ENCODE results near the gene SOX5.

Gene SOX5

GRCh38 chr12:23596568-23596967 is 352.9 kb downstream of the SOX5 start:
- no peak for DNase-seq (ENCODE audit: low spot score)

GRCh38 chr12:23587833-23588559 is 361.5 kb downstream of the SOX5 start:
- DNase-seq (ENCODE audit: low spot score) = no peak

GRCh38 chr12:23585782-23586163 is 363.7 kb downstream of the SOX5 start:
- no peak for DNase-seq (ENCODE audit: low spot score)

GRCh38 chr12:23585156-23585781 is 364.2 kb downstream of the SOX5 start:
- no peak for DNase-seq (ENCODE audit: low spot score)

GRCh38 chr12:23581913-23582312 is 367.6 kb downstream of the SOX5 start:
- no peak for DNase-seq (ENCODE audit: low spot score)

GRCh38 chr12:23579257-23579656 is 370.2 kb downstream of the SOX5 start:
- DNase-seq (ENCODE audit: low spot score) = no peak

GRCh38 chr12:23576372-23576771 is 373.1 kb downstream of the SOX5 start:
- DNase-seq (ENCODE audit: low spot score) = no peak

GRCh38 chr12:23569356-23569755 is 380.1 kb downstream of the SOX5 start:
- DNase-seq (ENCODE audit: low spot score) = no peak

- no peak for DNase-seq (ENCODE audit: low spot score)
These were observed 383.3 kb downstream of the SOX5 start for GRCh38 chr12:23566133-23566532.

GRCh38 chr12:23564451-23565152 is 384.9 kb downstream of the SOX5 start:
- DNase-seq (ENCODE audit: low spot score) = no peak

GRCh38 chr12:23561364-23562345 is 387.8 kb downstream of the SOX5 start:
- DNase-seq (ENCODE audit: low spot score) = no peak

- DNase-seq (ENCODE audit: low spot score) = no peak
These were observed 388.9 kb downstream of the SOX5 start for GRCh38 chr12:23560611-23561010.

GRCh38 chr12:23559268-23559753 is 390.2 kb downstream of the SOX5 start:
- DNase-seq (ENCODE audit: low spot score) = no peak

- no peak for DNase-seq (ENCODE audit: low spot score)
These were observed 392.8 kb downstream of the SOX5 start for GRCh38 chr12:23556661-23557060.

GRCh38 chr12:23555825-23556207 is 393.7 kb downstream of the SOX5 start:
- no peak for DNase-seq (ENCODE audit: low spot score)

GRCh38 chr12:23555180-23555824 is 394.2 kb downstream of the SOX5 start:
- DNase-seq (ENCODE audit: low spot score) = no peak

- no peak for DNase-seq (ENCODE audit: low spot score)
These were observed 397.1 kb downstream of the SOX5 start for GRCh38 chr12:23552417-23552816.

GRCh38 chr12:23550753-23551152 is 398.7 kb downstream of the SOX5 start:
- no peak for DNase-seq (ENCODE audit: low spot score)

- DNase-seq (ENCODE audit: low spot score) = no peak
These were observed 400.7 kb downstream of the SOX5 start for GRCh38 chr12:23548742-23549141.

- DNase-seq (ENCODE audit: low spot score) = no peak
These were observed 402.7 kb downstream of the SOX5 start for GRCh38 chr12:23546756-23547155.

GRCh38 chr12:23543767-23544166 is 405.7 kb downstream of the SOX5 start:
- DNase-seq (ENCODE audit: low spot score) = no peak
